Activated naive CD4-positive, alpha-beta T cell treated with anti-CD3 and anti-CD28 coated beads, Interleukin-2, amount 10 ng/mL, durations not matched to agents 7 days and 5 days (primary cell): ENCODE data around the gene CLDN14.
"Not testable (repeated sequence)": the region's sequence is repeated elsewhere in the genome, so short reads cannot be mapped to it uniquely, and the experiment has no call there.

ENCODE experiments used
- CTCF ChIA-PET: fragments of 350-600 bp; sonication (Branson Sonifier 250); formaldehyde crosslinking; loops from one replicate; lab custom pipeline; 2021; ENCODE audit warnings: antibody characterized with exemption; lab: Charles Lee
- DNase-seq: peaks from one replicate; pipeline ENCODE4 v3.0.0-alpha.2; 2020
- H3K27ac Mint-ChIP-seq: one replicate; pipeline ENCODE4 v1.8.0; 2021; ENCODE audit warnings: mild to moderate bottlenecking, moderate library complexity, mixed read lengths
- H3K27me3 Mint-ChIP-seq: one replicate; pipeline ENCODE4 v1.8.0; 2021; ENCODE audit warnings: mild to moderate bottlenecking, mixed read lengths
- H3K36me3 Mint-ChIP-seq: one replicate; pipeline ENCODE4 v1.8.0; 2021; ENCODE audit warnings: mixed read lengths
- H3K4me1 Mint-ChIP-seq: one replicate; pipeline ENCODE4 v1.8.0; 2021; ENCODE audit warnings: mixed read lengths
- H3K4me3 Mint-ChIP-seq: one replicate; pipeline ENCODE4 v1.8.0; 2021; ENCODE audit warnings: mild to moderate bottlenecking, moderate library complexity, mixed read lengths
- H3K9me3 Mint-ChIP-seq: one replicate; pipeline ENCODE4 v1.8.0; 2021; ENCODE audit warnings: mixed read lengths

The CLDN14 gene

GRCh38 chr21:36487641-36488307 lies 7.9 kb upstream of the CLDN14 start:
- no peak overlapping the region for H3K4me3 Mint-ChIP-seq
- H3K27me3 Mint-ChIP-seq: peaks cover 13% of the 10 kb centered on the region
- H3K36me3 Mint-ChIP-seq: no peaks in the 10 kb centered on the region
- CTCF ChIA-PET: no interaction called here
- H3K27ac Mint-ChIP-seq: no peak overlapping the region
- H3K4me1 Mint-ChIP-seq: no peaks in the 10 kb centered on the region
- H3K9me3 Mint-ChIP-seq: no peaks in the 10 kb centered on the region
- no peak for DNase-seq

DNA sequence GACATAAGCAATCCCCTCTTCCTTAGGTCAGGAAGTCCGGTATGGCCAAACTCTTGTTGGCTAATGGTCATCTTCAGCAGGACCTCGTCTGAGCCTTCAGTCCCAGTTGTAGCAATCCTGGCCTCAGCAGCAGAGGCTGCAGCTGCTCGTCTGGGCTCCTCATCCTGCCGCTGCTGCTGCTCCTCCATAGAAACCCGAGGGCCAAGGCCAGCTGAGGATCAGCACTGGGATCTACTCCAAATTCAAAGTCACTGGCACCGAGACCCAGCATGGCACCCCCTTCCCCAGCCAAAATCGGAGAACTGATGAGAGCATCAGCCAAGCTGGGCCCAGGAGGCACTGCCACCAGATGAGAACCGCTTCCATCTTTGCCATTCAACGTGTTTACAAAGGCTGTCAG lies 6.3 kb upstream of the CLDN14 start:
- Mint-ChIP-seq H3K4me1 (no peaks in the 10 kb centered on the region), H3K36me3 (no peaks in the 10 kb centered on the region), H3K9me3 (no peaks in the 10 kb centered on the region), H3K27ac (no peak overlapping the region), H3K4me3 (no peak overlapping the region), H3K27me3 (peaks cover 9% of the 10 kb centered on the region)
- CTCF ChIA-PET: no interaction called here
- DNase-seq: no peak

- Mint-ChIP-seq H3K4me3 (no peak overlapping the region), H3K27me3 (peaks cover 9% of the 10 kb centered on the region), H3K36me3 (no peaks in the 10 kb centered on the region), H3K27ac (no peak overlapping the region), H3K9me3 (no peaks in the 10 kb centered on the region), H3K4me1 (no peaks in the 10 kb centered on the region)
- CTCF ChIA-PET: no interaction called here
- no peak for DNase-seq
Observed at GRCh38 chr21:36485476-36485875, 5.6 kb upstream of the CLDN14 start.

- Mint-ChIP-seq H3K4me3 (no peak overlapping the region), H3K9me3 (no peaks in the 10 kb centered on the region), H3K36me3 (no peaks in the 10 kb centered on the region), H3K27me3 (peaks cover 4% of the 10 kb centered on the region), H3K4me1 (no peaks in the 10 kb centered on the region), H3K27ac (no peak overlapping the region)
- DNase-seq: no peak
- CTCF ChIA-PET: no interaction called here
Observed at GRCh38 chr21:36483095-36483494, 3.2 kb upstream of the CLDN14 start.

DNA sequence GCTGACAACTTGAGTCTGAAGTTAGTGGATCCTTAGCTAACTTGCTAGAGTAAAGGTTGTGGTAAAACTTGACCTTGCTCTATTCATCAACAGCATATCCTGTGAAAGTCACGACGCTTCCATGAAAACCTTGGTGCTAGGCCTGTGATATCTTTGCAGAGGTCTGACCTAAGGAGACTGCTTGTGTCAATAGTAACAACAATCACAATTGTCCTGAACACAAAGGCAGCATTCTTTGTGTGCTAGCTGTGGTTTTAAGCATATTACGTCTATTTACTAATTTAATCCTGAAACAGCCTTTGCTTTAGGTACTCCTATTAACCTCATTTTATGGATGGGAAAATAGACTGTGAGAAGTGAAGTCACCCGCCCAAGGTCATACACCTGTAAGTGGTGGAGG lies 2.8 kb upstream of the CLDN14 start:
- H3K27ac Mint-ChIP-seq: no peak overlapping the region
- no peaks in the 10 kb centered on the region for H3K4me1 Mint-ChIP-seq
- no peak overlapping the region for H3K4me3 Mint-ChIP-seq
- no peak for DNase-seq
- no peaks in the 10 kb centered on the region for H3K9me3 Mint-ChIP-seq
- CTCF ChIA-PET: no interaction called here
- H3K27me3 Mint-ChIP-seq: peaks cover 4% of the 10 kb centered on the region
- H3K36me3 Mint-ChIP-seq: no peaks in the 10 kb centered on the region

- no peak overlapping the region for H3K27ac Mint-ChIP-seq
- CTCF ChIA-PET: no interaction called here
- DNase-seq: no peak
- no peaks in the 10 kb centered on the region for H3K9me3 Mint-ChIP-seq
- no peaks in the 10 kb centered on the region for H3K36me3 Mint-ChIP-seq
- H3K4me1 Mint-ChIP-seq: no peaks in the 10 kb centered on the region
- peaks cover 4% of the 10 kb centered on the region for H3K27me3 Mint-ChIP-seq
- H3K4me3 Mint-ChIP-seq: no peak overlapping the region
Observed at GRCh38 chr21:36482181-36482580, 2.3 kb upstream of the CLDN14 start.

DNA sequence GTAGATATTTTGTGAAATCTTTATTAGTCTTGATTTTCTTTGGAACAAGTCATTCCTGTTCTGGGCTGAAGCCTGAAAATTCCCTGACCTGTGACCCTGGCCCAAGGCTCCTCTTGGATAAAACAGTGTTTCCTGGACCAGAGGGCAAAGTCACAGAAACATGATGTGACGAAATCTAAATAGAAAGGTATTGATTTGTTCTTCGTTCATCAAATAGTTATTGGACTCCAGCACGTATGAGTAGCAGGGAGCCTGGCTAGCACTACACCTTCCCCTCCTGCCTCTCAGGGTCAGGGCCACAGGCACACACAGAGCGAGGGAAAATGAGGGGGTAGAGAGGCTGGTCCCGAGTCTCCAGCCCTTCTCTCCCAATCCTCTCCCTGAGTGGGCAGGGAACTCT lies 1.7 kb upstream of the CLDN14 start:
- peaks cover 4% of the 10 kb centered on the region for H3K27me3 Mint-ChIP-seq
- DNase-seq: no peak
- CTCF ChIA-PET: no interaction called here
- H3K4me3 Mint-ChIP-seq: no peak overlapping the region
- no peaks in the 10 kb centered on the region for H3K9me3 Mint-ChIP-seq
- H3K4me1 Mint-ChIP-seq: no peaks in the 10 kb centered on the region
- H3K36me3 Mint-ChIP-seq: no peaks in the 10 kb centered on the region
- H3K27ac Mint-ChIP-seq: no peak overlapping the region

- Mint-ChIP-seq H3K36me3 (no peaks in the 10 kb centered on the region), H3K27me3 (peaks cover 4% of the 10 kb centered on the region), H3K4me1 (no peaks in the 10 kb centered on the region), H3K27ac (no peak overlapping the region), H3K9me3 (no peaks in the 10 kb centered on the region), H3K4me3 (no peak overlapping the region)
- no peak for DNase-seq
- CTCF ChIA-PET: no interaction called here
Observed at GRCh38 chr21:36480618-36481017, 696 bp upstream of the CLDN14 start.

DNA sequence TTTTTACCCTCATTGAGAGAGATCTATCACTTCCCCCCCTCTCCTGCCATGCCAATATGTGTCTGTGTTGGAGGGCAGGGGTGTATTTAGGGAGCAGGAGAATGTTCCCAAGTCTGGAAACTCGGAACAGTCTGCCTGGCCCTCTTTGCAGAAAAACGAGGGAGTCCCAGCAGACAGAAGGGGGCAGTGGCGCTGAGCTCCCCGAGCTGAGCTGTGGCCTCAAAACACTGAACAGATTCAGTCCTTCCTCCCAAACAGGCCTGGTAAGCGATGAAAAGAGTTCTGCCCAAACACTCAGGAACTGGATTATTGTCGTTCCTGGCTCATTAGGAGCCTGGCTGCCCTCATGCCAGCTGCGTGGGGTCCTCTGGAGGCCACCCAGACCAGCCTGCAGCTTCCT lies 981 bp downstream of the CLDN14 start:
- Mint-ChIP-seq H3K36me3 (no peaks in the 10 kb centered on the region), H3K27me3 (peaks cover 4% of the 10 kb centered on the region), H3K4me1 (no peaks in the 10 kb centered on the region), H3K27ac (no peak overlapping the region), H3K4me3 (no peak overlapping the region), H3K9me3 (no peaks in the 10 kb centered on the region)
- no peak for DNase-seq
- CTCF ChIA-PET: interaction anchor here (0.6 kb wide), 1 partner anchor 238 kb away, joined by 4 read pairs; no protein-coding TSS in a partner anchor

DNA sequence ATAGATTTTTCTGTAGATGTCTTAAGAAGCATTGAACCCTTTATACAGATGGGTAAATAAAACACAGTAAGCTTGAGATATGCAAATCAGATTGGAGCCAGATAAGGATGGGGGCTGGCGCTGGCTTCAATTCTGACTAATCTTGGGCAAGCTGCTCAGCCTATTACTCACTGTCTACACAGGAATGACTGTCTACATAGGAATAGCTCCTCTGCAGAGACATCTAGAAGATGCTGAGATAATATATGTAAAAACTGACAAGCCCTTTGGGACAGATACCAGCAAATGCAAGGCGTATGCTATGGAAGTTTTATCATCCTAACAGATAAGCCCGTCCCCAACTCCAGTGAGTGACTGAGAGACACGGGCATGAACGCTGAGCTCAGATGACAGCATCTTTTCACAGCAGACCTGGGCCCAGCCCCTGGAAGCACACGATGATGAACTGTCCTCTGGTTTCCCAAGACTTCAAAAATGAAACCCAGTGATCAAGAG lies 1.7 kb downstream of the CLDN14 start:
- no peak for DNase-seq
- no peaks in the 10 kb centered on the region for H3K36me3 Mint-ChIP-seq

DNA sequence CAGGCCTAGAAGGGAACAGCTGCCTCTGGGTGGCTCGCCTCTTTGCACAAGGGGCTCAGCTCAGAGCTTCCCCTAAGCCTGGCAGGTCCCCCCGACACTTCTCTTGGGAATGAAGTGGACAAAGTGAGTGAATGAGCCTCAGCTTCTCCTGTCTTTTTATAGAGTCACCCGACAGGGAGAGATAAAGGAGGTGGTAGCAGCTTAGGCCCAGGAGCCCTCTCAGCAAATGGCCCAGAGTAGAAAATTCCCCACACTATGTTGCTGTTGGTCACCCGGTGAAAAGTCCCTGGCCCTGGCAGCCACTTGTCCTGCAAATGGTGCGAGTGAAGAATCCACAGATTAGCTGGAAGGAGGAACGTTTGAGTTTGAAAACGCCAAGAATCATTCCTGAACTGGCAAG lies 2.4 kb downstream of the CLDN14 start:
- Mint-ChIP-seq H3K27ac (no peak overlapping the region), H3K4me1 (no peaks in the 10 kb centered on the region), H3K9me3 (no peaks in the 10 kb centered on the region), H3K36me3 (no peaks in the 10 kb centered on the region), H3K4me3 (no peak overlapping the region), H3K27me3 (no peaks in the 10 kb centered on the region)
- CTCF ChIA-PET: interaction anchor here (0.5 to 1.2 kb wide), 2 partner anchors 27 to 120 kb away, joined by 3 to 4 read pairs; no protein-coding TSS in a partner anchor
- no peak for DNase-seq

More for the DNA sequence above, 1.7 kb downstream of the CLDN14 start:
- Mint-ChIP-seq H3K4me1 (no peaks in the 10 kb centered on the region), H3K27me3 (peaks cover under 1% of the 10 kb centered on the region), H3K9me3 (no peaks in the 10 kb centered on the region), H3K4me3 (no peak overlapping the region), H3K27ac (no peak overlapping the region)
- CTCF ChIA-PET: interaction anchor here (1.2 kb wide), 1 partner anchor 26 kb away, joined by 3 read pairs; no protein-coding TSS in a partner anchor

DNA sequence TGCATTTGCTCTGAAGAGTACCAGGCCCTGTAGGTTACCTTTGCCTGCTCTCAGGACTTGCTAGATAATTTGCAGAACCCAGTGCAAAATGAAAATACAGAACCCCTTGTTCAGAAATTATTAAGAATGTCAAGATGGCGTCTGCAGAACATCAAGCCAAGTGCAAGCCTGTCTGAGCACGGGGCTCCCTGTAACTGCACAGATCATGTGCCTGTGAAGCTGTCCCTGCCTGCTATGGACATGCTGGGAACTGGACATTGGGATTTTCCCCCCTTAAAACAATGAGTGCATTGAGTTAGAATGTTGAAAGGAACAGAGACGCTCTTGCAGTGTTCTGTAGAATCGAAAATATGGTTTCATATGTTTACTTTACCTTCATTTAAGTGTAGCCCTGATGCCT lies 2.9 kb downstream of the CLDN14 start:
- CTCF ChIA-PET: interaction anchor here (0.5 to 1.2 kb wide), 2 partner anchors 27 to 121 kb away, joined by 3 to 4 read pairs; no protein-coding TSS in a partner anchor
- Mint-ChIP-seq H3K4me3 (no peak overlapping the region), H3K36me3 (no peaks in the 10 kb centered on the region), H3K27ac (no peak overlapping the region), H3K27me3 (peaks cover 3% of the 10 kb centered on the region), H3K4me1 (no peaks in the 10 kb centered on the region), H3K9me3 (no peaks in the 10 kb centered on the region)
- no peak for DNase-seq

GRCh38 chr21:36476541-36476940 lies 3.4 kb downstream of the CLDN14 start:
- H3K27ac Mint-ChIP-seq, DNase-seq, CTCF ChIA-PET, H3K4me3 Mint-ChIP-seq, H3K9me3 Mint-ChIP-seq, H3K4me1 Mint-ChIP-seq, H3K36me3 Mint-ChIP-seq, H3K27me3 Mint-ChIP-seq: not testable (repeated sequence)

DNA sequence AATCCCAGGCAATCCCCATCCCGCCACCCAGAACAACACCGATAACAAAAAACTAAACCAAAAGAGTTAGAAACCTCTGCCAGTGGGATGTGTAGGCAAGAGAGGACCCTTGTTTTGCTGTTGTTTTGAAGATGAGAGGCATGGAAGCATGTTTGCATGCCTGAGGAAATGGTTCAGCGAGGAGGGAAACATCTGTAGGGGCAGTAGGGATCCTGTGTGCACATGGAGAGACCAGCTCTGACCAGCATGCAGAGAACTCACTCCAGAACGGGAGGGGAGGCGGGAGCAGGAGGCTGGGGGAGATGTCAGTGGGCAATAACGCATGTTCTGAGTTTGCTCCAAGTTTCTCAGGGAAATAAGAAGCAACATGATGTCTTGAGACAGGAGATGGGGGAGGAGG lies 5.3 kb downstream of the CLDN14 start:
- no peak for DNase-seq
- H3K9me3 Mint-ChIP-seq: no peaks in the 10 kb centered on the region
- H3K4me1 Mint-ChIP-seq: no peaks in the 10 kb centered on the region
- H3K27me3 Mint-ChIP-seq: peaks cover 3% of the 10 kb centered on the region
- CTCF ChIA-PET: no interaction called here
- H3K27ac Mint-ChIP-seq: no peak overlapping the region
- H3K36me3 Mint-ChIP-seq: no peaks in the 10 kb centered on the region
- H3K4me3 Mint-ChIP-seq: no peak overlapping the region

DNA sequence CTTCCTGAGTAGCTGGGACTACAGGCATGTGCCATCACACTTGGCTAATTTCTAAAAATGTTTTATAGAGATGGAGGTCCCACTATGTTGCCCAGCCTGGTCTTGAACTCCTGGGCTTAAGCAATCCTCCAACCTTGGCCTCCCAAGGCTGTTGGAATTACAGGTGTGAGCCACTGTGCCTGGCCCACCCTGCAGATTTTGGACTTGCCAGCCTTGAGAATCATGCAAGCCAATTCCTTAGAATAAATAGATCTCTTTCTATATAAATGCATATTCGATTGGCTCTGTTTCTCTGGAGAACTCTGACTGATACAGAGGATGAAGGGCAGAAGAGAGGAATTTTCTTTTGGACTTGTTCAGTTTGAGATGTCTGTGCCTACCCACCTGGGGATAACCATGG lies 6.7 kb downstream of the CLDN14 start:
- H3K36me3 Mint-ChIP-seq: no peaks in the 10 kb centered on the region
- CTCF ChIA-PET: no interaction called here

More for the DNA sequence above, 6.7 kb downstream of the CLDN14 start:
- Mint-ChIP-seq H3K4me1 (no peaks in the 10 kb centered on the region), H3K27ac (no peak overlapping the region), H3K4me3 (no peak overlapping the region), H3K27me3 (peaks cover 3% of the 10 kb centered on the region), H3K9me3 (no peaks in the 10 kb centered on the region)
- DNase-seq: no peak
